Naive thymus-derived CD4-positive, alpha-beta T cell (primary cell): ENCODE results near the gene ZNF763. TPM values are rescaled to one million over a fixed set of nuclear protein-coding genes. Genes with fewer than 3 reads are reported as not detected.
A peak's percentile ranks its signal among the peaks of the same experiment; 100 is the strongest.

Source experiments
- ATAC-seq: fragments of 150-1000 bp; cut with Tn5 transposase; 2 replicates; pipeline ENCODE4 v1.10.0; 2021; ENCODE audit warnings: mild to moderate bottlenecking, moderate library complexity
- CTCF ChIA-PET: fragments of 350-600 bp; sonication (Branson Sonifier 250); formaldehyde crosslinking; loops from one replicate; lab custom pipeline; 2021; ENCODE audit warnings: antibody characterized with exemption; lab: Charles Lee
- POLR2A ChIA-PET: fragments of 350-600 bp; sonication (Branson Sonifier 250); formaldehyde crosslinking; loops from one replicate; lab custom pipeline; 2021; ENCODE audit warnings: antibody characterized with exemption, inconsistent platforms; lab: Charles Lee
- DNase-seq, 9 donors: peaks; one replicate each; pipeline versions ENCODE4 v3.0.0 to v3.0.0-alpha.2; 2020 to 2022; ENCODE audit warnings: mixed read lengths in 1 of 9
- H3K27ac ChIP-seq: one replicate; pipeline ENCODE4 v1.7.0; 2013; ENCODE audit warnings: mild to moderate bottlenecking, low read depth, low read length, moderate library complexity
- H3K27me3 ChIP-seq, 2 donors: one replicate each; pipeline ENCODE4 v1.7.0; 2013; ENCODE audit warnings: low read length in 2 of 2, mild to moderate bottlenecking in 2 of 2, moderate library complexity in 2 of 2; ENCODE audit not compliant: control insufficient read depth in 2 of 2, insufficient read depth in 2 of 2
- H3K36me3 ChIP-seq, 3 experiments: 1 replicate in 2 of 3; 2 replicates in 1 of 3; pipeline ENCODE4 v1.7.0; 2013; ENCODE audit warnings: low read length in 3 of 3, mild to moderate bottlenecking in 3 of 3, moderate library complexity in 1 of 3; ENCODE audit not compliant: insufficient read depth in 3 of 3, control insufficient read depth in 2 of 3
- H3K4me1 ChIP-seq, 2 donors: one replicate each; pipeline ENCODE4 v1.7.0; 2013; ENCODE audit warnings: low read length in 2 of 2, mild to moderate bottlenecking in 2 of 2, moderate library complexity in 1 of 2; ENCODE audit not compliant: control insufficient read depth in 2 of 2, insufficient read depth in 2 of 2
- H3K4me3 ChIP-seq: 2 replicates; pipeline ENCODE4 v1.7.0; 2013; ENCODE audit warnings: mild to moderate bottlenecking, low read length
- H3K9me3 ChIP-seq, 3 experiments: 1 replicate in 2 of 3; 2 replicates in 1 of 3; pipeline ENCODE4 v1.7.0; 2013; ENCODE audit warnings: low read length in 3 of 3; ENCODE audit not compliant: control insufficient read depth in 2 of 3
- H3K27ac Mint-ChIP-seq, 9 donors: one replicate each; pipeline ENCODE4 v1.8.0; 2020 to 2022; ENCODE audit warnings: mixed read lengths in 9 of 9, mild to moderate bottlenecking in 8 of 9, moderate library complexity in 5 of 9, inconsistent platforms in 2 of 9
- H3K27me3 Mint-ChIP-seq, 5 donors: one replicate each; pipeline ENCODE4 v1.8.0; 2021 to 2022; ENCODE audit warnings: mixed read lengths in 5 of 5, mild to moderate bottlenecking in 1 of 5
- H3K36me3 Mint-ChIP-seq, 5 donors: one replicate each; pipeline ENCODE4 v1.8.0; 2020 to 2022; ENCODE audit warnings: mixed read lengths in 5 of 5, mild to moderate bottlenecking in 3 of 5, inconsistent platforms in 1 of 5
- H3K4me1 Mint-ChIP-seq, 7 donors: one replicate each; pipeline ENCODE4 v1.8.0; 2020 to 2022; ENCODE audit warnings: mixed read lengths in 7 of 7, mild to moderate bottlenecking in 3 of 7, inconsistent platforms in 1 of 7
- H3K4me3 Mint-ChIP-seq, 10 donors: one replicate each; pipeline ENCODE4 v1.8.0; 2020 to 2022; ENCODE audit warnings: mild to moderate bottlenecking in 10 of 10, mixed read lengths in 10 of 10, moderate library complexity in 6 of 10, inconsistent platforms in 2 of 10
- H3K9me3 Mint-ChIP-seq, 11 donors: one replicate each; pipeline ENCODE4 v1.8.0; 2020 to 2022; ENCODE audit warnings: mixed read lengths in 11 of 11, mild to moderate bottlenecking in 4 of 11, inconsistent platforms in 1 of 11, moderate library complexity in 1 of 11
- intact Hi-C, 2 donors: fragments of 100-400 bp; cut with micrococcal nuclease; formaldehyde crosslinking; loops; one replicate each; pipeline ENCODE4 v1.15.1; 2023
- polyA plus RNA-seq, 2 donors: library from polyadenylated mRNA; unstranded; fragments of 300-500 nt; fragmentation: Illumina TruSeq; gene quantifications; one replicate each; pipeline ENCODE4 v1.2.3, GENCODE V29; 2021
- total RNA-seq, 6 experiments: library from RNA in 5 of 6; stranded (reverse) in 5 of 6; gene quantifications; 1 replicate in 5 of 6; 2 replicates in 1 of 6; pipeline ENCODE4 v1.2.3 and lab custom pipeline; 2021 to 2026

The ZNF763 gene
- total and polyA plus RNA-seq, 7 experiments from 2014 or later = 1.3 to 17.3 (median 4.4) TPM

DNA sequence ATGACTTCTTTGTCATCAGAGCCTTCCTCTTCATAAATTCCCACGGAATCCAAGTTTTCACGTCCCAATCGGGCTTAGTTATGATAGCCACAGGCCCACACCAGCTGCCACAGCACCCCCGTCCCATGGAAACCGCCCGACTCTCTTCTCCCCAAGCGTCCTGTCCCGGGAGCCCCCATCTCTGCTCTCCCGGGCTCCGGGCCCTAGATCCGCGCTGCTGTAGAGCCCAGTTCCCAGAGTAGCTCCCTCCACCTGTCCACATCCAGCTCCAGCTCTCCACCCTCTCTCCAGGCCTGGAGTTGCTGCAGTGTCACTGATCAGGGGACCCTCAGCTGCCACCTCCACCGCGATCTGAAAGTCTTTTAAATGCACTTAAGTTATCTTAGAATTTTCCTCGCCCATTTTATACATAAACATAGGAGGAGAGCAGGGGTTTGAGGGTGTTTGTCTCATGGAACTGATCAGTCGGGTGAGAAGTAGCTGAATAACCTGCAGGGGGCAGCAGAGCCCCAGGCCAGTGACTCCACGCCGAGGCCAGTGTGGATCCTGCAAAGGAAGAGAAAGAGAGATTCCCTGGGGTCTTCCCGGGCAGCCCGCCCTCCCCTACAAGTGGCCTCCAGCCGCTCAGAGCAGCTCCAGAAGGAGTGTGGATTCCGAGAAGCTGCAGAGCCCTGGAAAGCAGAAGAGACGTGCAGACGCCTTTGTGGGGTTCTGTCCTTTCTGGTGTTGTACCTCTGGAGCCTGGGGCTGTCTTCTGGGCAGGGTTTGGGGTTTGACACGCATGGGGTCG, 1.1 kb upstream of the ZNF763 start:
- CTCF ChIA-PET = interaction anchor here (0.6 to 5.5 kb wide), 11 partner anchors 8 to 264 kb away, joined by 3 to 66 read pairs (median 3); partner anchors contain the start of gene ZNF20
- H3K9me3 ChIP-seq = no peaks in the 10 kb centered on the region
- Mint-ChIP-seq H3K36me3 (peaks cover 9 to 21% (median 15%) of the 10 kb centered on the region in 5 donors), H3K27ac (peak overlapping the region; percentile 80 to 97 (median 94)), H3K4me3 (peak overlapping the region; percentile 87 to 99 (median 94)), H3K4me1 (peaks cover 21 to 34% (median 27%) of the 10 kb centered on the region in 7 donors), H3K9me3 (peaks cover 0 to 17% (median 0%) of the 10 kb centered on the region in 11 donors), H3K27me3 (no peaks in the 10 kb centered on the region)
- H3K4me3 ChIP-seq = peak overlapping the region; percentile 90
- peaks cover 8 to 10% of the 10 kb centered on the region in 2 donors for H3K4me1 ChIP-seq
- no peaks in the 10 kb centered on the region for H3K27me3 ChIP-seq
- H3K27ac ChIP-seq = peak overlapping the region; percentile 88
- ATAC-seq (peak; percentile 62), DNase-seq (peak; percentile 52 to 79 (median 71))
- no peaks in the 10 kb centered on the region for H3K36me3 ChIP-seq
- POLR2A ChIA-PET = interaction anchor here (0.5 to 2.4 kb wide), 8 partner anchors 17 to 228 kb away, joined by 3 to 33 read pairs (median 6); partner anchors contain the start of genes ZNF491 and ZNF700
- intact Hi-C loops = loop anchor here (1.0 to 2.0 kb wide), 8 partner anchors 24 to 178 kb away; partner anchors contain the start of gene ZNF491 (in 1 of the 2)

DNA sequence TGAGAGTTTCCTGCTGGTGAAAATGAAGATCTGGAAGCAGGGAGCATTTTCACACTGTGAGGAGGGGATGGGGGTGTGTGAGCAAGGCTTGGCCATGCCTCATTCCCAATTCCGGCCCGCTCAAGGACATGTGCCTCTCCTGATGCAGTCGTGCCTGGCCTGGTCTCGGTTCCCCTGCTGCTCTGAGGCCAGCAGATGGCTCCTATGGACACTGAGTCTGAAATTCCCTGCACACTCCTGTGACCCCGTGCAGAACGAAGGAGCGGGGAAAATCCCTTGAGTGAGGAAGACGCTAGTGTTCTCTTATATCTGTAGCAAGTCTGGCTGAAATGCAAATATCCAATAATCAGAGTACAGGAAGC, 363 bp upstream of the ZNF763 start:
- Mint-ChIP-seq H3K4me3 (peak overlapping the region; percentile 87 to 99 (median 94)), H3K27me3 (no peaks in the 10 kb centered on the region), H3K4me1 (peaks cover 21 to 34% (median 27%) of the 10 kb centered on the region in 7 donors), H3K27ac (peak overlapping the region; percentile 89 to 97 (median 94)), H3K9me3 (peaks cover 0 to 15% (median 0%) of the 10 kb centered on the region in 11 donors), H3K36me3 (peaks cover 8 to 21% (median 16%) of the 10 kb centered on the region in 5 donors)
- Histone ChIP-seq H3K4me3 (peak overlapping the region; percentile 90), H3K9me3 (no peaks in the 10 kb centered on the region), H3K36me3 (no peaks in the 10 kb centered on the region), H3K27ac (peak overlapping the region; percentile 88), H3K4me1 (peaks cover 8 to 10% of the 10 kb centered on the region in 2 donors), H3K27me3 (no peaks in the 10 kb centered on the region)
- intact Hi-C loops = loop anchor here (1.0 to 2.0 kb wide), 8 partner anchors 23 to 177 kb away; partner anchors contain the start of gene ZNF491 (in 1 of the 2)
- ATAC-seq (no peak), DNase-seq (no peak)
- ChIA-PET CTCF (interaction anchor here (0.8 to 5.5 kb wide), 8 partner anchors 9 to 177 kb away, joined by 3 to 66 read pairs (median 6); partner anchors contain the start of gene ZNF20), POLR2A (interaction anchor here (0.6 to 2.4 kb wide), 13 partner anchors 16 to 586 kb away, joined by 3 to 33 read pairs (median 4); partner anchors contain the start of genes ZNF20, ZNF491, ZNF563 and ZNF564)

DNA sequence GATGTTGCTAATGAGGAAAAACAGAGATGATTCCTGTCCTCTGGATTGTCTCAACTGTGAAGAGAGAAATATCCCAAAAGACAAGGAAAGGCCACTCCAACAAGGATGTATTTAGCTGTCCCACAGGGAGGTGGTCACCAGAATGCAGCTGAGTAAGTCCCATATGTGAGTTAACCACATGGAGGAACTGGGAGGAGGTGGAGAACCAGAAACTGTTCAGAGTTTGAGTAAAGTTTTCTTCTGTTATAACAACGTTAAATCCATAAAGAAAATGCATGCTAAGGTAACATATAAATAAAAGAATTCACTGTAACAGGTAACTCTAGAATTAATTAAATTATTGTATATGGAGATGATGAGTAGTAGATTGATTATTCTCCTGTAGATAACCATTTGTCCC, 5.3 kb downstream of the ZNF763 start:
- DNase-seq (no peak), ATAC-seq (no peak)
- Histone ChIP-seq H3K4me3 (no peak overlapping the region), H3K4me1 (no peaks in the 10 kb centered on the region), H3K27me3 (no peaks in the 10 kb centered on the region), H3K36me3 (no peaks in the 10 kb centered on the region), H3K27ac (no peak overlapping the region), H3K9me3 (no peaks in the 10 kb centered on the region)
- Mint-ChIP-seq H3K36me3 (peaks cover 0 to 42% (median 38%) of the 10 kb centered on the region in 5 donors), H3K27me3 (no peaks in the 10 kb centered on the region), H3K27ac (no peak overlapping the region), H3K9me3 (peaks cover 3 to 31% (median 12%) of the 10 kb centered on the region in 11 donors), H3K4me1 (peaks cover 7 to 17% (median 13%) of the 10 kb centered on the region in 7 donors), H3K4me3 (no peak overlapping the region)
- intact Hi-C loops = no loop called here
- ChIA-PET CTCF (no interaction called here), POLR2A (no interaction called here)

DNA sequence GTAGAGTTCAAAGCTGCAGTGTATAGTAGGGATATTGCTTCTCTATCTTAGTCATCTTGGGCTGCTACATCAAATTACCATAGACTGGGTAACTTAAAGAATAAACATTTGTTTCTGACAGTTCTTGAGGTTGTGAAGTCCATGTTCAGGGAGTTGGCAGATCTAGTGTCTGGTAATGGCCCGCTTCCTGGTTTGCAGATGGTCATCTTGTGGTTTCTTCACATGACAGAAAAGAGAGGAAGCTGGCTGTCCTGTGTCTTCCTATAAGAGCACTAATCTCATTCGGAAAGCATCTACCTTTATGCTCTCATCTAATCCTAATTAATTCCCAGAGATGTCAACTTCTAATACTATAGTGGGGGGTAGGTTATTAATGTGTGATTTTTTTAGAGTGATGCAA, 6.2 kb downstream of the ZNF763 start:
- CTCF ChIA-PET = no interaction called here
- Histone ChIP-seq H3K27me3 (no peaks in the 10 kb centered on the region), H3K4me3 (no peak overlapping the region), H3K9me3 (no peaks in the 10 kb centered on the region), H3K27ac (no peak overlapping the region), H3K4me1 (no peaks in the 10 kb centered on the region), H3K36me3 (no peaks in the 10 kb centered on the region)
- DNase-seq (no peak), ATAC-seq (no peak)
- intact Hi-C loops = no loop called here
- Mint-ChIP-seq H3K4me1 (peaks cover 0 to 10% (median 6%) of the 10 kb centered on the region in 7 donors), H3K36me3 (peaks cover 0 to 48% (median 44%) of the 10 kb centered on the region in 5 donors), H3K4me3 (no peak overlapping the region), H3K27ac (no peak overlapping the region), H3K27me3 (no peaks in the 10 kb centered on the region), H3K9me3 (peaks cover 3 to 32% (median 19%) of the 10 kb centered on the region in 11 donors)
- POLR2A ChIA-PET = interaction anchor here (0.6 kb wide), 1 partner anchor 159 kb away, joined by 4 read pairs; no protein-coding TSS in a partner anchor

GRCh38 chr19:11973019-11973810, 8.4 kb downstream of the ZNF763 start:
- Histone ChIP-seq H3K9me3 (peaks cover 3 to 16% (median 8%) of the 10 kb centered on the region in 3 experiments), H3K27ac (no peak overlapping the region), H3K4me1 (no peaks in the 10 kb centered on the region), H3K4me3 (no peak overlapping the region), H3K36me3 (peaks cover 0 to 10% (median under 1%) of the 10 kb centered on the region in 3 experiments), H3K27me3 (no peaks in the 10 kb centered on the region)
- ChIA-PET POLR2A (interaction anchor here (0.6 kb wide), 1 partner anchor 14 kb away, joined by 3 read pairs; no protein-coding TSS in a partner anchor), CTCF (no interaction called here)
- Mint-ChIP-seq H3K4me3 (no peak overlapping the region), H3K4me1 (peaks cover 0 to 4% (median 0%) of the 10 kb centered on the region in 7 donors), H3K9me3 (peaks cover 7 to 53% (median 37%) of the 10 kb centered on the region in 11 donors), H3K27ac (no peak overlapping the region), H3K27me3 (no peaks in the 10 kb centered on the region), H3K36me3 (peaks cover 4 to 65% (median 60%) of the 10 kb centered on the region in 5 donors)
- no peak for DNase-seq
- intact Hi-C loops = no loop called here
- ATAC-seq = no peak

- DNase-seq (no peak), ATAC-seq (no peak)
- H3K9me3 ChIP-seq = peaks cover 14 to 62% (median 40%) of the 10 kb centered on the region in 3 experiments
- no peak overlapping the region for H3K27ac Mint-ChIP-seq
- no peak overlapping the region for H3K4me3 Mint-ChIP-seq
- H3K27ac ChIP-seq = no peak overlapping the region
- ChIA-PET POLR2A (no interaction called here), CTCF (no interaction called here)
- H3K36me3 ChIP-seq = peaks cover 4 to 20% (median 4%) of the 10 kb centered on the region in 3 experiments
- H3K27me3 Mint-ChIP-seq = no peaks in the 10 kb centered on the region
- no peak overlapping the region for H3K4me3 ChIP-seq
- H3K9me3 Mint-ChIP-seq = peaks cover 10 to 90% (median 55%) of the 10 kb centered on the region in 11 donors
- no peaks in the 10 kb centered on the region for H3K4me1 ChIP-seq
- no peaks in the 10 kb centered on the region for H3K27me3 ChIP-seq
- peaks cover 0 to 4% (median 0%) of the 10 kb centered on the region in 7 donors for H3K4me1 Mint-ChIP-seq
- intact Hi-C loops = no loop called here
- peaks cover 10 to 66% (median 50%) of the 10 kb centered on the region in 5 donors for H3K36me3 Mint-ChIP-seq
These were observed 13.8 kb downstream of the ZNF763 start for GRCh38 chr19:11978492-11979100.
